HG02588 (cell line): ENCODE data around the gene MRAP2.
"Not testable (repeated sequence)": the region's sequence is repeated elsewhere in the genome, so short reads cannot be mapped to it uniquely, and the experiment has no call there.

Experiments used
- ATAC-seq: cut with Tn5 transposase; IDR thresholded peaks from one replicate; pipeline ENCODE4 v1.9.1; 2021; ENCODE audit warnings: mild to moderate bottlenecking, moderate library complexity; ENCODE audit not compliant: unreplicated experiment

Gene MRAP2

GRCh38 chr6:84027340-84028181, 6.0 kb upstream of the MRAP2 start:
- no peak for ATAC-seq

- no peak for ATAC-seq
These were observed 5.2 kb upstream of the MRAP2 start for GRCh38 chr6:84028350-84028749.

- ATAC-seq = not testable (repeated sequence)
These were observed 1.6 kb upstream of the MRAP2 start for GRCh38 chr6:84032000-84032399.

- no peak for ATAC-seq
These were observed 1.9 kb downstream of the MRAP2 start for GRCh38 chr6:84035484-84035883.

- ATAC-seq = no peak
These were observed 4.0 kb downstream of the MRAP2 start for GRCh38 chr6:84037425-84038089.

- no peak for ATAC-seq
These were observed 9.0 kb downstream of the MRAP2 start for GRCh38 chr6:84042603-84043002.

GRCh38 chr6:84043555-84043954, 10.0 kb downstream of the MRAP2 start:
- no peak for ATAC-seq

- no peak for ATAC-seq
These were observed 13.2 kb downstream of the MRAP2 start for GRCh38 chr6:84046755-84047154.

GRCh38 chr6:84048588-84048987, 15.0 kb downstream of the MRAP2 start:
- ATAC-seq = no peak

GRCh38 chr6:84050408-84050807, 16.8 kb downstream of the MRAP2 start:
- ATAC-seq = no peak

- ATAC-seq = no peak
These were observed 18.8 kb downstream of the MRAP2 start for GRCh38 chr6:84052204-84052882.

GRCh38 chr6:84052883-84053241, 19.3 kb downstream of the MRAP2 start:
- no peak for ATAC-seq

GRCh38 chr6:84055647-84056046, 22.1 kb downstream of the MRAP2 start:
- ATAC-seq = no peak

GRCh38 chr6:84057908-84058307, 24.3 kb downstream of the MRAP2 start:
- ATAC-seq = no peak

GRCh38 chr6:84059082-84059481, 25.5 kb downstream of the MRAP2 start:
- ATAC-seq = no peak

GRCh38 chr6:84061174-84061573, 27.6 kb downstream of the MRAP2 start:
- ATAC-seq = no peak

GRCh38 chr6:84061613-84062398, 28.2 kb downstream of the MRAP2 start:
- no peak for ATAC-seq

GRCh38 chr6:84062519-84063154, 29.1 kb downstream of the MRAP2 start:
- no peak for ATAC-seq

- ATAC-seq = no peak
These were observed 32.2 kb downstream of the MRAP2 start for GRCh38 chr6:84065693-84066290.

- no peak for ATAC-seq
These were observed 33.0 kb downstream of the MRAP2 start for GRCh38 chr6:84066536-84066935.
